Activated CD4-positive, alpha-beta T cell treated with anti-CD3 and anti-CD28 coated beads, Interleukin-2, amount 10 ng/mL, durations not matched to agents 7 days and 5 days (primary cell): ENCODE measurements around the gene CNTFR. TPM values are rescaled to one million over a fixed set of nuclear protein-coding genes. Genes with fewer than 3 reads are reported as not detected.
A peak's percentile ranks its signal among the peaks of the same experiment; 100 is the strongest.

ENCODE experiments used
- CTCF ChIA-PET: fragments of 350-600 bp; sonication (Branson Sonifier 250); formaldehyde crosslinking; loops from one replicate; lab custom pipeline; 2021; ENCODE audit warnings: antibody characterized with exemption; lab: Charles Lee
- POLR2A ChIA-PET: fragments of 350-600 bp; sonication (Branson Sonifier 250); formaldehyde crosslinking; loops from one replicate; lab custom pipeline; 2021; ENCODE audit warnings: antibody characterized with exemption; lab: Charles Lee
- DNase-seq: peaks from one replicate; pipeline ENCODE4 v3.0.0-alpha.2; 2020
- H3K27ac Mint-ChIP-seq: one replicate; pipeline ENCODE4 v1.8.0; 2021; ENCODE audit warnings: mild to moderate bottlenecking, moderate library complexity, mixed read lengths
- H3K27me3 Mint-ChIP-seq: one replicate; pipeline ENCODE4 v1.8.0; 2021; ENCODE audit warnings: mixed read lengths
- H3K36me3 Mint-ChIP-seq: one replicate; pipeline ENCODE4 v1.8.0; 2021; ENCODE audit warnings: low read depth, mixed read lengths
- H3K4me1 Mint-ChIP-seq: one replicate; pipeline ENCODE4 v1.8.0; 2021; ENCODE audit warnings: mixed read lengths
- H3K4me3 Mint-ChIP-seq: one replicate; pipeline ENCODE4 v1.8.0; 2021; ENCODE audit warnings: mild to moderate bottlenecking, moderate library complexity, mixed read lengths
- H3K9me3 Mint-ChIP-seq: one replicate; pipeline ENCODE4 v1.8.0; 2021; ENCODE audit warnings: mixed read lengths
- total RNA-seq, 2 experiments: library from RNA; stranded (reverse); gene quantifications; one replicate each; pipeline ENCODE4 v1.2.3, GENCODE V29; 2021

CNTFR gene
- total RNA-seq, 2 experiments from 2014 or later = not detected

DNA sequence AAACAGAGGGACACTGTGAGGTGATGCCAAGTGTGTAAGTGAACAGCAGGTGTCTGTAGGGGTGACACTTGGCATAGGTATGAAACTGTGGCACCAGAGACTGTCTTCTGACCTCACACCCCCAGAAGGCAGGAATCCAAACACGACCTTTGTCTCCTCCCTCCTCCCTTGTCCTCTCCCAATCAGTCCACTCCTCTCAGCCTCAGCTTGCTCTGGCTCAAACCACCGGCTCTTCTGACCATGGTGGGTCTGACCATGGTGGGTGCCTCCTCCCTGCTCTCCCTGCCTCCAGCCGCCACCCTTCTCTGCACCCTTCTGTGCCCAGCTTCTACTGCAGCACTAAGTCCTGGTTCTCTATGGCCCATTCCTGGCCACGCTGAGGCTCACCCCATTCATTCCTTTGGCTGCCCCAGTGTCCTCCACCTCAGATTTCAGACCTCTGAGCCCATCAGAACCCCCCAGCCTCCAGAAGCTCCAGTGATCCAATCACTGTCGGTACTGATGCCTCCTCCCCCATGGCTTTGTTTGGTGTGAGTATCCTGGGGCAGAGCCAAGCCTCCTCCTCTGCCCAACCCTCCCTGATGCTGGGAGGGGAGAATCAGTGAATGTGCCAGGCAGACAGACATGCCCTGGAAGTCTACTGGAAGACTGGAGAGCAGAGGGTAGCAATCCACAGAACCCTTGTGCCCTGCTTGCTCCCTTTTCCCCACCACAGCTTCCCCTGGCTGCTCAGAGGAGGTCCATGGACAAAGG, 41.1 kb upstream of the CNTFR start:
- Mint-ChIP-seq H3K27me3 (peaks cover 48% of the 10 kb centered on the region), H3K27ac (no peak overlapping the region), H3K4me3 (no peak overlapping the region)

DNA sequence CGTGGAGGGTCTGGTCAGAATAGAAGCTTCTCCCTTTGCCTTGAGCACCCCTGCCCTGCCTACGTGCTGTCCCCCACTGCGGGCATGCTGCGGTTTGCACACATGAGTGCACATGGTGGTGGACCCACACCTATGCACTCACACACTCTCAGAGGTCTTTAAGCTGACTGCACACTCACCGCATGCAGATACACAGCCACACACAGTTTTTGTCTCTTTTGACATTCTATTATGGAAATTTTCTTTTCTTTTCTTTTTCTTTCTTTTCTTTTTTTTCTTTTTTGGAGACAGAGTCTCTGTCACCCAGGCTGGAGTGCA, 39.9 kb upstream of the CNTFR start:
- peaks cover 17% of the 10 kb centered on the region for H3K4me1 Mint-ChIP-seq
- no peak for DNase-seq
- H3K4me3 Mint-ChIP-seq = peak overlapping the region; percentile 56
- ChIA-PET POLR2A (no interaction called here), CTCF (interaction anchor here (0.9 to 1.7 kb wide), 2 partner anchors 12 to 13 kb away, joined by 4 to 10 read pairs; no protein-coding TSS in a partner anchor)
- H3K27ac Mint-ChIP-seq = no peak overlapping the region
- peaks cover 2% of the 10 kb centered on the region for H3K36me3 Mint-ChIP-seq
- no peaks in the 10 kb centered on the region for H3K9me3 Mint-ChIP-seq
- H3K27me3 Mint-ChIP-seq = peaks cover 57% of the 10 kb centered on the region

More for the DNA sequence above, 41.1 kb upstream of the CNTFR start:
- no peak for DNase-seq
- Mint-ChIP-seq H3K9me3 (no peaks in the 10 kb centered on the region), H3K4me1 (peaks cover 26% of the 10 kb centered on the region), H3K36me3 (peaks cover 8% of the 10 kb centered on the region)
- ChIA-PET CTCF (interaction anchor here (0.6 to 1.7 kb wide), 3 partner anchors 12 to 812 kb away, joined by 3 to 10 read pairs (median 4); no protein-coding TSS in a partner anchor), POLR2A (interaction anchor here (0.6 kb wide), 1 partner anchor 428 kb away, joined by 4 read pairs; no protein-coding TSS in a partner anchor)

DNA sequence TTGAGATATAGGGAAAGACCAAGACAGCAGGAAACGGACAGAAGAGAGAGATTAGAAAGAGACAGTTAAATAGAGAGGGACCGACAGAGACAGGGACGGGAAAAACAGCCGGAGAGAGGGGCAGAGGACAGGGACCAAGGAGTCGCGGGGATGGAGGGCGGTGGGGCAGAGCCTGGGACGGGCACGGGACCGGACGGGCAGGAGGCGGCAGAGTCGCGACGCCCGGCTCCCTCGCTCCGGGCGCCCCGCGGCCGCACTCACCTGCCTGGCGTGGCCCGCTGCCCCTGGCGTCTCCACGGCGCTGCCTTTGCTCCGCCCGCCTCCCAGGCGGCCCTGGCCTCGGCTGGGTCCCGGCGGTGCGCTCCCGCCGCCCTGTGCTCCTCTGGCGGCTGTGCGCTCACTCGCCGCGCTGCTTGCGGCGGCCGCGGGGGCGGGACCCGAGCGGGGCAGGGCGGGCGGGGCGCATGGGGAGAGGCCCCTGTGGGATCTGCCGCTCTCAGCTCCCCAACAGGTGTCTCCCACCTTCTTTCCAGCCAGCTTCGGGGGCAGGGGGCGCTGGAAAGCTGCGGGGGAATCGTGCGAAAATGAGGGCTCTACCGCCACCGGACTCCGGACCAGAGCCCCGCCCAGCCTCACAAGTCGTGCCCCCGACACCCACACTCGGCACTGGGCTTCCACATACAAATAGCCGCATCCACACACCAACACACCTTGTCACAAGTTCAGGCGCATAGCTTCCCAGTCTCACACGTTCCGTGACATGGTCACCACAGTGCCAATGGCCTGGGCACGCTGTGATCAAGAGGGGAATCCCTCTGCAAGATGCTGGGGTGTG, 39.3 kb upstream of the CNTFR start, which contains the start of gene ARID3C:
Gene ARID3C (minus strand): TSS at position 411 of the 835 bp plus-strand sequence. CDS start 1,052 bp downstream, outside the sequence.
- H3K27me3 Mint-ChIP-seq = peaks cover 61% of the 10 kb centered on the region
- CTCF ChIA-PET = interaction anchor here (1.0 to 1.7 kb wide), 2 partner anchors 11 to 17 kb away, joined by 3 to 4 read pairs; partner anchors contain the start of gene RPP25L
- H3K4me3 Mint-ChIP-seq = peak within 1 kb of the TSS; percentile 61

DNA sequence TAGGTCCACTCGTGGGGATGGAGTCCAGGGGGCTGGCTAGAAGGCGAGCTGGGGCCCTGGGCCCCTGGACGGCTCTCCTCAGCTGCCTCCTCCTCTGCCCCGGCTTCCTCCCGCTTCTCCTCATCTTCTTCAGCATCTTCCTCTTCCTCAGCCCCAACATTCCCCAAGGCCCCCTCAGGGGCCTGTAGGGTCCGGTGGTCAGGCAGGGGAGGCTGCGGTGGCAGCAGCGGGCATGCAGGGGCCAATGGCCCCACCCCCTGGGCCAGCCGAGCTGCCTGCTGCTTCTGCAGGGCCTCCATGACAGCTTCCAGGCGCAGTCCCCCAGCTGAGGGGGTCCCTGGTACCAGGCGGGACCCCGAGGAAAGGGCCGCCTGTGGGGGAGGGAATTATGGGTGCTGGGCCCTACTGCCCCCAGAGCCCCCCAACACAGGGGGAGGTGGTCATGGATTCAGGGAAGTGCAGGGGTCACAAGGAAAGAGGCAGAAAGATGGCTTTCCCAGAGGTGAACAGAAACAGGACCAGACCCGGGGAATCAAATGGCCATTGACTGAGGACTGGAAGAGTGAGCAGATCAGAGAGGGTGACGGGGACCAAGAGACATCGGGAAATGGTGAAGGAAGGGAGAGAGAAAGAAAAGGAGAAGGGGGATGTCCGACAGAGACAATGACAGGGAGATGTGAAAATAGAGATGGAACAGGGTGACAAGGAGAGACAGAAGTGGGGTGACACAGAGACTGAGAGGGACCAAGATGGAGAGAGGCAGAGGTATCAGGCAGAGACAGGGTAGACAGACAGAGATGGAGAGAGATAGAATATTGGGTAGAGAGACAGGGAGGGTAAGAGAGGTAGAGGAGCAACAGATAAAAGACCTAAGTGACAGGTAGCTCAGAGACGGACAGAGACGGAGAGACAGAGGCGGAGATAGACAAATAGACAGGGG, 38.5 kb upstream of the CNTFR start:
- peaks cover 5% of the 10 kb centered on the region for H3K36me3 Mint-ChIP-seq
- ChIA-PET CTCF (interaction anchor here (1.0 to 1.7 kb wide), 2 partner anchors 10 to 16 kb away, joined by 3 to 4 read pairs; partner anchors contain the start of gene RPP25L), POLR2A (no interaction called here)
- H3K27me3 Mint-ChIP-seq = peaks cover 67% of the 10 kb centered on the region
- peaks cover 17% of the 10 kb centered on the region for H3K4me1 Mint-ChIP-seq
- DNase-seq = no peak
- no peaks in the 10 kb centered on the region for H3K9me3 Mint-ChIP-seq
- H3K27ac Mint-ChIP-seq = no peak overlapping the region
- peak overlapping the region; percentile 61 for H3K4me3 Mint-ChIP-seq

More for the DNA sequence above, 39.3 kb upstream of the CNTFR start, which contains the start of gene ARID3C:
- peaks cover 15% of the 10 kb centered on the region for H3K4me1 Mint-ChIP-seq
- POLR2A ChIA-PET = no interaction called here
- no peak within 1 kb of the TSS for H3K27ac Mint-ChIP-seq
- peaks cover 2% of the 10 kb centered on the region for H3K36me3 Mint-ChIP-seq
- peak; percentile 31 for DNase-seq
- no peaks in the 10 kb centered on the region for H3K9me3 Mint-ChIP-seq

DNA sequence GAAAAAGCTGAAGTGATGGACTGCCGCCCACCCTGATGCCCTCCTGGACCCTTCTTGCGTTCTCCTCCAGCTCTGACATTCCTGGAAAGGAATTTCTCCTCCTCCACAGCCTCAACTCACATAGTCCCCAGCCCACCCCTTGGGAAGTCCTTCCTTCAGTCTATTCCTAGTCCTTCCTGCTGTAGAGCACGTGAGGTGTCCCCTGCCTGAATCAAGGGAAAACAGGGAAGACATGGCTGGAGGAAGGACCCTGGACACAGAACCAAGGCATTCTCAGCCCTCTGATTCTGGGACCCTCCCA, 35.6 kb upstream of the CNTFR start:
- CTCF ChIA-PET = interaction anchor here (0.6 to 7.3 kb wide), 5 partner anchors 11 to 784 kb away, joined by 3 to 82 read pairs (median 3); partner anchors contain the start of gene SIGMAR1
- peaks cover 27% of the 10 kb centered on the region for H3K4me1 Mint-ChIP-seq
- H3K36me3 Mint-ChIP-seq = peaks cover 9% of the 10 kb centered on the region
- H3K27me3 Mint-ChIP-seq = peaks cover 72% of the 10 kb centered on the region
- POLR2A ChIA-PET = no interaction called here
- no peak for DNase-seq
- no peak overlapping the region for H3K4me3 Mint-ChIP-seq
- H3K9me3 Mint-ChIP-seq = no peaks in the 10 kb centered on the region
- H3K27ac Mint-ChIP-seq = no peak overlapping the region

DNA sequence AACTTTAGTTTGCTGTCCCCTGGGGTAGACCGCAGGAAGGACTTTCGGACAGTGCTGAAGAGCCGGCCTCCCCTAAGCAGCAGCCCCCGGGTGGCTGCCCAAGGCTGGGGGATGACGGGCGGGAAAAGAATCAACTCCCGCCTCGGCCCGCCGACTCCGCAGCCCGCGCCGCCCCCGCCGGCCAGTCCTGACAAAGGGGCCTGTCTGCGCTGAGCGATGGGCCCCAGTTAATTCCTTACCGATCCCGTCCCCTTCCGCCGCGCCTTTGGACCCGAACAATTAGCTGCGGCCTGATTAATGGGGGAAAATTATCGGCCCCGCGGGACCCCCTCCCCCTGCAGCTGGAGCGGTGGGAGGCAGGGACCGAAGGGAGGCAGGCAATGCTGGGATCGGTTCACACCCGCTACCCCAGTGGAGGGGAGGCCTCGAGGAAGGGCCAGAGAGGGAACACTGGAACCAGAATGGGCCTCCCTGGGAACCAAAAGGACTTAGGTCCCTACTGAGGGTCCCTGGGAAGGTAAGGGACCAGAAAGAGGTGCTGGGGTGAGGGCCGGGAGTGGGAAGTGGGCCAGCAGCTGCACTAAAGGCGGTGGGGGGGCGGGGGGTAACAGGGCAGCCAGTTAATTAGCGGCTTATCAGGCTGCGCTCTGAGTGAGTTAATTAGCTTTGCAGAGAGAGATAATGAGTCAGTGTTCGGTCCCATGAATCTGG, 35.1 kb upstream of the CNTFR start:
- Mint-ChIP-seq H3K27me3 (peaks cover 67% of the 10 kb centered on the region), H3K36me3 (peaks cover 9% of the 10 kb centered on the region), H3K4me3 (no peak overlapping the region), H3K4me1 (peaks cover 30% of the 10 kb centered on the region), H3K9me3 (no peaks in the 10 kb centered on the region), H3K27ac (no peak overlapping the region)
- no peak for DNase-seq
- CTCF ChIA-PET = interaction anchor here (0.6 to 7.3 kb wide), 4 partner anchors 12 to 784 kb away, joined by 3 to 82 read pairs (median 3); partner anchors contain the start of gene SIGMAR1
- POLR2A ChIA-PET = no interaction called here

DNA sequence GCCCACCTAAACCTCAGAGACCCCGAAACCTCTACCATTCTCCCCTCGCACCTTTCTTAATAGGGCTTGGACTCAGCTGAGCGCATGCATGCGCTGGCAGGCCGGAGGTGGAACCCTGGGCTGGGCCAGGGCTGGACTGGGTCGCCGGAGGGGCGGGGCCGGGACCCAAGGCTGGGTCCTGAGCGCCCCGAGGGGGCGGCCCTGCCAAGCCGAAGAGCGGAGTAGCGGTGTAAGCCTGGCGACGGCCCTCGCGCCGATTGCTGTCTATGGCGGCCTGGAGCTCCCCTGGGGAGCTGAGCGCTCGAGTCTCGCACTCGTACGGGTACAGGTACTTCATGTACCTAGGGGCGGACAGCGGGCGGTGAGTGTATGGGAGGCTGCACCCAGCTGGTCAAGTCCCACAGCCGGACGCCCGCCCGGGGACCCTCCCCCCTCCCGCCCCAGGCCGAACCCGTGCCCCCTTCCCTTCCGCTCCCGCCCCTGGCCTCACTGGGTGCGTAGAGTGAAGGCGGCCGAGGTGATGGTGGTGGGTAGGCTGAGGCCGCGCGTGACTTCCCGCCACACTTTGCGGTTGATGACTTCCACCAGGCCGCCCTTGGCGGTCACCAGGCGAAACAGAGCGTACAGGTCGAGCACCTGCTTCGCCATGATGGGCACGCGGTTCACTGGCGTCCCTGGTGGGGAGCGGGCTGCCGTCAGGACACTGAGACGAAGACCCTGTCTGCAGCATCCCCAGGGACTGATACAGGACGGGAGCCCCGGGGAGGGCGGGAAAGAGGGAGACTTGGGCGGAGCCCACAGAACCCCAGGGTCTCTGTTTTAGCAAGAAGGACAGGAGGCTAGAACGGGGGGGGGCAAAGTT, 34.1 kb upstream of the CNTFR start:
- Mint-ChIP-seq H3K9me3 (no peaks in the 10 kb centered on the region), H3K36me3 (peaks cover 9% of the 10 kb centered on the region), H3K27ac (no peak overlapping the region), H3K27me3 (peaks cover 60% of the 10 kb centered on the region), H3K4me1 (peaks cover 35% of the 10 kb centered on the region), H3K4me3 (no peak overlapping the region)
- ChIA-PET POLR2A (no interaction called here), CTCF (interaction anchor here (0.8 to 7.3 kb wide), 2 partner anchors 13 to 23 kb away, joined by 3 to 82 read pairs; partner anchors contain the start of genes GALT and SIGMAR1)
- DNase-seq = no peak

DNA sequence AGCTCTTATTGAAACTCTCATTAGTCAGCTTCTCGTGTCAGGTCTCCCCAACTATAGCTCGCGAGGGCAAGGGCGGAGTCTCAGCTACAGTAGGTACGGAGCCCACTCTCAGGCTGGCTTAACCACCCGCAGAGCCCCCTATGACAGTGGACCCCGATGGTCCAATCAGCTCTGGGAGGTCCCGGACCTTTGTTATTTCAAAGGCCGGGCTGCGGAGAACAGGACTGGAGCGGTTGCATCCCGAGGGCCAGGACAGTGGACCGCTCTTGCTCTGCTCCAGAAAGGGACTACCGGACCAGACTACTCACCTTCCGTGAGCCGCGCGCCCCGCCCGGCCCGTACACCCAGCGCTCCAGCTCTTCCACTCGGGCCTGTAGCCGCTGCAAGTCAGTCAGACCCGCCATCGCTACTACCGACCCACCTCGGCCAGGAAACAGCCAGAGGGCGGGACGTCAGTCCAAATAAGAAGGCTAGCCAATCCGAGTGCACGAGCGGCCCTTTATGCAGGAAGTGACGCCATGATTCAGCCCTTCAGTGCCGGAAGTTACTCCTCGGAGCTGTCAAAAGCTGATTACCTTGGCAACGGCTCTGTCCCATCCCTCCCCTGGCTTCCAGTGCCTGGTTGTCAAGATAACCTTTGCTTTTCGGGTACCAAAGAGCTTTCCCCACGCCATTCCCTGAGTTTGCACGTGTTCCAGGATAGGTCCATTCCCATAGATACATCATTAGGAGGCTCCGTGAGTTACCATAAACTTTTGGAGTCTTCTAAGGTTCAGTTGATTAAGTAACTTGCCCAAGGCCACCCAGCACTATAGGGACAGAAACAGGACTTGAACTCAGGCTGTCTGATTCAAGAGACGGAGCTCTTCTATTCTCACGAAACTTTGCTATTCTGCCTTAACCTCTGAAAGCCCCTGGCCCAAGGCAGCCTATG, 30.8 kb upstream of the CNTFR start, which contains the start of gene DCTN3:
Gene DCTN3 (minus strand): TSS at position 435 of the 934 bp plus-strand sequence. CDS start 31 bp downstream, at position 404.
- peak within 1 kb of the TSS; percentile 86 for H3K27ac Mint-ChIP-seq
- peaks cover 29% of the 10 kb centered on the region for H3K4me1 Mint-ChIP-seq
- POLR2A ChIA-PET = interaction anchor here (0.7 to 1.1 kb wide), 3 partner anchors 15 to 18 kb away, joined by 3 to 4 read pairs (median 3); partner anchors contain the start of gene SIGMAR1
- peak within 1 kb of the TSS; percentile 96 for H3K4me3 Mint-ChIP-seq
- peaks cover 29% of the 10 kb centered on the region for H3K27me3 Mint-ChIP-seq
- CTCF ChIA-PET = interaction anchor here (0.8 to 7.3 kb wide), 10 partner anchors 9 to 243 kb away, joined by 3 to 82 read pairs (median 3); partner anchors contain the start of genes MYORG, RPP25L and SIGMAR1
- peaks cover 22% of the 10 kb centered on the region for H3K36me3 Mint-ChIP-seq
- peak; percentile 97 for DNase-seq
- H3K9me3 Mint-ChIP-seq = no peaks in the 10 kb centered on the region

DNA sequence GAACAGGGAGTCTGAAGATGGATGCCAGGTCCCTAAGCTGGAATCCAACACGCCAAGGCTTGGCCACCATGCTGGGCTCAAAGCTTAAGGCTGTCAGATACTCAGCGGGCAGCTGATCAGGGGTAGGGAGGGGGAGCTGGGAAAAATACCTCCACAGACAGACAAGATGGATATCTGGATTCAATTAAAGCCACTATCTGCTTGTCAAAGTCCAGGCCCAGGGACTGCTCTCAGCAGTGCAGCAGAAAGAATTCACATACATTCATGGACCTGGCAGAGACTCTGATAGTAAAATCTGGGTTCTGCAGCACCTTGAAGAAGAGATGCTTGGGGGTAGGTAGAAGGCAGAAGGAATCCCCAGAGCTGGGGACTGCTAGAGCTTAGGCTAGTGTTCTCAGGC, 25.6 kb upstream of the CNTFR start:
- no peaks in the 10 kb centered on the region for H3K9me3 Mint-ChIP-seq
- H3K27me3 Mint-ChIP-seq = no peaks in the 10 kb centered on the region
- CTCF ChIA-PET = interaction anchor here (1.0 to 8.2 kb wide), 3 partner anchors 11 to 24 kb away, joined by 3 to 60 read pairs (median 4); partner anchors contain the start of gene SIGMAR1
- no peak overlapping the region for H3K27ac Mint-ChIP-seq
- H3K4me3 Mint-ChIP-seq = no peak overlapping the region
- H3K4me1 Mint-ChIP-seq = peaks cover 32% of the 10 kb centered on the region
- POLR2A ChIA-PET = no interaction called here
- peaks cover 18% of the 10 kb centered on the region for H3K36me3 Mint-ChIP-seq
- no peak for DNase-seq
